ENCODE measurements around the gene FRMD8. TPM values are rescaled to one million over a fixed set of nuclear protein-coding genes. Genes with fewer than 3 reads are reported as not detected.
A peak's percentile ranks its signal among the peaks of the same experiment; 100 is the strongest.

The FRMD8 gene
- total RNA-seq, 4 donors from 2014 or later: 19.9 to 31.5 (median 21.3) TPM

- WGBS, 2 donors (ENCODE audit: low coverage in 1 of 2): no CpG with 5 or more reads among the region's 14 CpGs
- H3K4me1 ChIP-seq: peaks cover 0 to 65% (median 22%) of the 10 kb centered on the region in 3 donors
- H3K27ac ChIP-seq: peak overlapping the region in 3 of 4 donors; percentile 62 to 77 (median 74)
- H3K36me3 ChIP-seq: peaks cover 0 to 73% of the 10 kb centered on the region in 2 donors
- TF ChIP-seq POLR2A (IDR thresholded peaks at IDR 0.05) (no peak), POLR2AphosphoS5 (IDR thresholded peaks at IDR 0.05) (peak; percentile 33), EP300 (IDR thresholded peaks at IDR 0.05) (no peak)
- no peak for ATAC-seq
- H3K4me3 ChIP-seq: no peak overlapping the region
- no peaks in the 10 kb centered on the region for H3K9me3 ChIP-seq
- H3K27me3 ChIP-seq: no peaks in the 10 kb centered on the region
Observed at GRCh38 chr11:65444314-65445051, 58.0 kb downstream of the FRMD8 start.

- Histone ChIP-seq H3K27ac (peak overlapping the region in 3 of 4 donors; percentile 62 to 77 (median 74)), H3K36me3 (peaks cover 0 to 70% of the 10 kb centered on the region in 2 donors), H3K4me3 (no peak overlapping the region), H3K27me3 (no peaks in the 10 kb centered on the region), H3K9me3 (no peaks in the 10 kb centered on the region), H3K4me1 (peaks cover 0 to 58% (median 18%) of the 10 kb centered on the region in 3 donors)
- no peak for ATAC-seq
- WGBS, 2 donors (ENCODE audit: low coverage in 1 of 2): 66 to 83% methylated on average over 6 to 12 of the region's 15 CpGs
- TF ChIP-seq CTCF (IDR thresholded peaks at IDR 0.05): no peak
- peak in 1 of 2 donors; percentile 9 for TF ChIP-seq POLR2A (IDR thresholded peaks at IDR 0.05)
- peak; percentile 80 for TF ChIP-seq POLR2AphosphoS5 (IDR thresholded peaks at IDR 0.05)
- TF ChIP-seq EP300 (IDR thresholded peaks at IDR 0.05): no peak
Observed at GRCh38 chr11:65445101-65445603, 58.7 kb downstream of the FRMD8 start.

- peak; percentile 6 for ATAC-seq
- peak overlapping the region in 3 of 4 donors; percentile 62 to 77 (median 74) for H3K27ac ChIP-seq
- H3K36me3 ChIP-seq: peaks cover 0 to 65% of the 10 kb centered on the region in 2 donors
- H3K9me3 ChIP-seq: no peaks in the 10 kb centered on the region
- WGBS, 2 donors (ENCODE audit: low coverage in 1 of 2): no CpG with 5 or more reads among the region's 11 CpGs
- no peaks in the 10 kb centered on the region for H3K27me3 ChIP-seq
- H3K4me3 ChIP-seq: no peak overlapping the region
- H3K4me1 ChIP-seq: peaks cover 0 to 52% (median 18%) of the 10 kb centered on the region in 3 donors
- TF ChIP-seq EP300 (IDR thresholded peaks at IDR 0.05): no peak
- TF ChIP-seq CTCF (IDR thresholded peaks at IDR 0.05): no peak
- TF ChIP-seq POLR2A (IDR thresholded peaks at IDR 0.05): peak in 1 of 2 donors; percentile 13
- TF ChIP-seq POLR2AphosphoS5 (IDR thresholded peaks at IDR 0.05): peak; percentile 38
Observed at GRCh38 chr11:65445604-65446445, 59.4 kb downstream of the FRMD8 start.

- H3K9me3 ChIP-seq: no peaks in the 10 kb centered on the region
- ATAC-seq: peak; percentile 17
- no peaks in the 10 kb centered on the region for H3K27me3 ChIP-seq
- no peak overlapping the region for H3K4me3 ChIP-seq
- peaks cover 0 to 43% (median 17%) of the 10 kb centered on the region in 3 donors for H3K4me1 ChIP-seq
- TF ChIP-seq POLR2AphosphoS5 (IDR thresholded peaks at IDR 0.05): peak; percentile 58
- TF ChIP-seq EP300 (IDR thresholded peaks at IDR 0.05): no peak
- TF ChIP-seq POLR2A (IDR thresholded peaks at IDR 0.05): no peak
- TF ChIP-seq CTCF (IDR thresholded peaks at IDR 0.05): no peak
- WGBS, 2 donors (ENCODE audit: low coverage in 1 of 2): 64 to 83% methylated on average over 1 to 2 of the region's 11 CpGs
- H3K36me3 ChIP-seq: peaks cover 0 to 57% of the 10 kb centered on the region in 2 donors
- peak overlapping the region in 3 of 4 donors; percentile 62 to 77 (median 74) for H3K27ac ChIP-seq
Observed at GRCh38 chr11:65446446-65447277, 60.2 kb downstream of the FRMD8 start.
